PC-3 (cell line): ENCODE results near the gene LMO7. TPM values are rescaled to one million over a fixed set of nuclear protein-coding genes. Genes with fewer than 3 reads are reported as not detected.

Experiments
- ATAC-seq: fragments of 200-7000 bp; cut with Tn5 transposase; 2 replicates; pipeline ENCODE4 v1.9.1; 2020; ENCODE audit warnings: mild to moderate bottlenecking, moderate library complexity
- BruUV-seq: library from RNA; stranded (reverse); fragments of 400-500 nt; replicated peaks from 2 replicates; lab custom pipeline; 2021; lab: Mats Ljungman, UMichigan
- CTCF ChIA-PET: fragments of 300-600 bp; sonication (Branson Sonifier 250); formaldehyde crosslinking; loops from one replicate; lab custom pipeline; 2022; ENCODE audit warnings: antibody characterized with exemption; lab: Charles Lee
- POLR2A ChIA-PET: fragments of 300-600 bp; sonication (Branson Sonifier 250); formaldehyde crosslinking; loops from one replicate; lab custom pipeline; 2022; ENCODE audit warnings: antibody characterized with exemption; ENCODE audit not compliant: unreplicated experiment; lab: Charles Lee
- DNase-seq: peaks from one replicate; pipeline ENCODE4 v3.0.0-alpha.2; 2015
- H2AFZ ChIP-seq: fragments of 300-600 bp; sonication (generic); 2 replicates; pipeline ENCODE4 v1.6.0; 2016; ENCODE audit warnings: antibody characterized with exemption, low read length
- H3F3A ChIP-seq: fragments of 300-600 bp; sonication (generic); one replicate; pipeline ENCODE4 v1.6.0; 2017; ENCODE audit warnings: antibody characterized with exemption, low read length, control low read depth, mild to moderate bottlenecking; ENCODE audit not compliant: unreplicated experiment
- H3K27ac ChIP-seq: fragments of 300-600 bp; sonication (generic); 2 replicates; pipeline ENCODE4 v1.5.1; 2016; ENCODE audit warnings: mild to moderate bottlenecking, low read length
- H3K27me3 ChIP-seq: fragments of 300-600 bp; sonication (generic); 2 replicates; pipeline ENCODE4 v1.6.1; 2016; ENCODE audit warnings: low read length, mixed read lengths
- H3K36me3 ChIP-seq: fragments of 300-600 bp; sonication (generic); 2 replicates; pipeline ENCODE4 v1.6.1; 2016; ENCODE audit warnings: low read depth, mixed run types, low read length, mixed read lengths
- H3K4me1 ChIP-seq: fragments of 300-600 bp; sonication (generic); 2 replicates; pipeline ENCODE4 v1.5.1; 2016; ENCODE audit warnings: low read length; ENCODE audit not compliant: insufficient read depth
- H3K4me2 ChIP-seq: fragments of 300-600 bp; sonication (generic); 2 replicates; pipeline ENCODE4 v1.6.0; 2016; ENCODE audit warnings: low read length
- H3K4me3 ChIP-seq: fragments of 300-600 bp; sonication (generic); 2 replicates; pipeline ENCODE4 v1.5.1; 2016; ENCODE audit warnings: mild to moderate bottlenecking, low read length, mixed read lengths
- H3K79me2 ChIP-seq: fragments of 300-600 bp; sonication (generic); 2 replicates; pipeline ENCODE4 v1.6.1; 2017; ENCODE audit warnings: low read length, mixed read lengths
- H3K9ac ChIP-seq: fragments of 300-600 bp; sonication (generic); 2 replicates; pipeline ENCODE4 v1.6.0; 2016; ENCODE audit warnings: mild to moderate bottlenecking, low read length
- H3K9me2 ChIP-seq: fragments of 300-600 bp; sonication (generic); replicated peaks from 2 replicates; pipeline ENCODE4 v1.6.1; 2016; ENCODE audit warnings: mixed run types, low read length, mixed read lengths
- H3K9me3 ChIP-seq: fragments of 300-600 bp; sonication (generic); 2 replicates; pipeline ENCODE4 v1.6.1; 2016; ENCODE audit warnings: low read length, mixed read lengths
- H4K20me1 ChIP-seq: fragments of 300-600 bp; sonication (generic); 2 replicates; pipeline ENCODE4 v1.6.1; 2016; ENCODE audit warnings: low read length, mixed read lengths
- CTCF ChIP-seq: fragments of 300-600 bp; sonication (generic); conservative IDR thresholded peaks from 2 replicates; pipeline ENCODE4 v1.5.1; 2017; ENCODE audit warnings: antibody characterized with exemption, low read depth, mild to moderate bottlenecking, low read length
- EZH2 ChIP-seq: fragments of 300-600 bp; sonication (generic); IDR thresholded peaks from one replicate; pipeline ENCODE4 v1.6.1; 2017; ENCODE audit warnings: antibody characterized with exemption, mild to moderate bottlenecking, low read length; ENCODE audit not compliant: unreplicated experiment
- EZH2phosphoT487 ChIP-seq: fragments of 300-600 bp; sonication (generic); IDR thresholded peaks from 2 replicates; pipeline ENCODE4 v1.6.1; 2018; ENCODE audit warnings: mild to moderate bottlenecking, antibody characterized with exemption, low read length, borderline replicate concordance
- intact Hi-C: fragments of 100-400 bp; cut with micrococcal nuclease; formaldehyde crosslinking; loops from 2 replicates; pipeline ENCODE4 v1.9.0; 2023
- total RNA-seq: library from RNA; depleted of rRNA; stranded (reverse); fragments of >200 nt; gene quantifications from 2 replicates; pipeline ENCODE4 v1.2.3, GENCODE V29; 2014

Gene LMO7
- total RNA-seq, 1 experiment from 2014 or later: 83.6 TPM

GRCh38 chr13:75647126-75647784 lies 11.1 kb downstream of the LMO7 start:
- Histone ChIP-seq H3K27ac (no peak overlapping the region), H3K4me1 (no peaks in the 10 kb centered on the region), H2AFZ (no peak overlapping the region), H3F3A (no peaks in the 10 kb centered on the region), H3K9me3 (no peaks in the 10 kb centered on the region), H4K20me1 (no peaks in the 10 kb centered on the region; the same call in 1 of the 2 replicates), H3K79me2 (peaks cover 78% of the 10 kb centered on the region), H3K4me3 (no peak overlapping the region), H3K36me3 (no peaks in the 10 kb centered on the region), H3K27me3 (no peaks in the 10 kb centered on the region), H3K9me2 (no peaks in the 10 kb centered on the region), H3K9ac (no peak overlapping the region), H3K4me2 (no peak overlapping the region)
- CTCF ChIA-PET: no interaction called here
- no peak for ATAC-seq
- POLR2A ChIA-PET: no interaction called here
- no peak for DNase-seq
- no TSS peak for BruUV-seq
- intact Hi-C loops: no loop called here
- TF ChIP-seq EZH2phosphoT487 (no peak), EZH2 (no peak), CTCF (no peak)

- TF ChIP-seq CTCF: no peak
- no peak for TF ChIP-seq EZH2phosphoT487
- TF ChIP-seq EZH2: no peak
- H2AFZ ChIP-seq: no peak overlapping the region
- CTCF ChIA-PET: no interaction called here
- no peaks in the 10 kb centered on the region for H3K36me3 ChIP-seq
- no peaks in the 10 kb centered on the region; the same call in 1 of the 2 replicates for H4K20me1 ChIP-seq
- no peak overlapping the region for H3K4me2 ChIP-seq
- intact Hi-C loops: no loop called here
- no peak overlapping the region for H3K27ac ChIP-seq
- H3K4me3 ChIP-seq: no peak overlapping the region
- H3K9ac ChIP-seq: no peak overlapping the region
- POLR2A ChIA-PET: interaction anchor here (0.5 kb wide), 1 partner anchor 29 kb away, joined by 3 read pairs; no protein-coding TSS in a partner anchor
- BruUV-seq: no TSS peak
- no peak for DNase-seq
- no peak for ATAC-seq
- H3K9me2 ChIP-seq: no peaks in the 10 kb centered on the region
- H3F3A ChIP-seq: no peaks in the 10 kb centered on the region
- H3K9me3 ChIP-seq: no peaks in the 10 kb centered on the region
- no peaks in the 10 kb centered on the region for H3K27me3 ChIP-seq
- no peaks in the 10 kb centered on the region for H3K4me1 ChIP-seq
- H3K79me2 ChIP-seq: peaks cover 79% of the 10 kb centered on the region
Observed at GRCh38 chr13:75648446-75648845, 12.3 kb downstream of the LMO7 start.

- Histone ChIP-seq H3K27me3 (no peaks in the 10 kb centered on the region), H2AFZ (no peak overlapping the region), H3K9me2 (no peaks in the 10 kb centered on the region), H3K4me3 (no peak overlapping the region), H3K79me2 (peaks cover 63% of the 10 kb centered on the region), H3K4me1 (no peaks in the 10 kb centered on the region), H4K20me1 (no peaks in the 10 kb centered on the region), H3K9ac (no peak overlapping the region), H3K4me2 (no peak overlapping the region), H3K9me3 (no peaks in the 10 kb centered on the region), H3K27ac (no peak overlapping the region), H3K36me3 (no peaks in the 10 kb centered on the region), H3F3A (no peaks in the 10 kb centered on the region)
- intact Hi-C loops: no loop called here
- ChIA-PET CTCF (no interaction called here), POLR2A (interaction anchor here (0.6 kb wide), 1 partner anchor 14 kb away, joined by 6 read pairs; no protein-coding TSS in a partner anchor)
- TF ChIP-seq EZH2: no peak
- TF ChIP-seq EZH2phosphoT487: no peak
- no peak for TF ChIP-seq CTCF
- ATAC-seq: no peak
- no TSS peak for BruUV-seq
- no peak for DNase-seq
Observed at GRCh38 chr13:75651013-75651412, 14.9 kb downstream of the LMO7 start.
